Panc1 (cell line): ENCODE measurements around the gene DPH1.

Source experiments
- CTCF ChIP-seq: fragments of 450-650 bp; IDR thresholded peaks from 2 replicates; pipeline ENCODE4 v1.5.1; 2017; ENCODE audit warnings: mild to moderate bottlenecking
- POLR2AphosphoS5 ChIP-seq: IDR thresholded peaks from 2 replicates; pipeline ENCODE4 v1.6.1; 2012; ENCODE audit warnings: mild to moderate bottlenecking, low read depth, low read length, moderate library complexity
- SIN3A ChIP-seq: IDR thresholded peaks from 2 replicates; pipeline ENCODE4 v1.6.1; 2012; ENCODE audit warnings: low read depth, mild to moderate bottlenecking, low read length, moderate library complexity, borderline replicate concordance; ENCODE audit not compliant: insufficient read depth

- TF ChIP-seq CTCF (no peak), POLR2AphosphoS5 (no peak), SIN3A (no peak)
Observed at GRCh38 chr17:2059547-2060384, 29.8 kb downstream of the DPH1 start.
